BLaER1 treated with 17β-estradiol and CSF1 and Interleukin-3, amounts not matched to agents 10 nM and 100 nM (cell line): ENCODE measurements around the gene TP53BP1.

Source experiments
- H3K27ac ChIP-seq, 11 experiments: shearing (Covaris generic); formaldehyde crosslinking; 2 replicates each; pipeline ENCODE4 v1.8.1; 2022
- H3K27me3 ChIP-seq, 11 experiments: shearing (Covaris generic); formaldehyde crosslinking; 2 replicates each; pipeline ENCODE4 v1.8.1; 2022
- H3K36me3 ChIP-seq, 11 experiments: shearing (Covaris generic); formaldehyde crosslinking; 2 replicates each; pipeline ENCODE4 v1.8.1; 2022
- H3K4me1 ChIP-seq, 10 experiments: shearing (Covaris generic); formaldehyde crosslinking; 2 replicates each; pipeline ENCODE4 v1.8.1; 2022
- H3K4me2 ChIP-seq, 11 experiments: shearing (Covaris generic); formaldehyde crosslinking; 2 replicates each; pipeline ENCODE4 v1.8.1; 2022
- H3K4me3 ChIP-seq, 10 experiments: shearing (Covaris generic); formaldehyde crosslinking; 2 replicates each; pipeline ENCODE4 v1.8.1; 2022
- H3K9ac ChIP-seq, 11 experiments: shearing (Covaris generic); formaldehyde crosslinking; 2 replicates each; pipeline ENCODE4 v1.8.1; 2022
- H3K9me3 ChIP-seq, 11 experiments: shearing (Covaris generic); formaldehyde crosslinking; replicated peaks in 1 of 11; 2 replicates each; pipeline ENCODE4 v1.8.1; 2022
- H4K20me1 ChIP-seq, 11 experiments: shearing (Covaris generic); formaldehyde crosslinking; 2 replicates each; pipeline ENCODE4 v1.8.1; 2022
- Cebpa-rat ChIP-seq, 11 experiments: shearing (Covaris generic); IDR thresholded peaks; 2 replicates each; pipeline ENCODE4 v1.8.1; 2022

Gene TP53BP1

DNA sequence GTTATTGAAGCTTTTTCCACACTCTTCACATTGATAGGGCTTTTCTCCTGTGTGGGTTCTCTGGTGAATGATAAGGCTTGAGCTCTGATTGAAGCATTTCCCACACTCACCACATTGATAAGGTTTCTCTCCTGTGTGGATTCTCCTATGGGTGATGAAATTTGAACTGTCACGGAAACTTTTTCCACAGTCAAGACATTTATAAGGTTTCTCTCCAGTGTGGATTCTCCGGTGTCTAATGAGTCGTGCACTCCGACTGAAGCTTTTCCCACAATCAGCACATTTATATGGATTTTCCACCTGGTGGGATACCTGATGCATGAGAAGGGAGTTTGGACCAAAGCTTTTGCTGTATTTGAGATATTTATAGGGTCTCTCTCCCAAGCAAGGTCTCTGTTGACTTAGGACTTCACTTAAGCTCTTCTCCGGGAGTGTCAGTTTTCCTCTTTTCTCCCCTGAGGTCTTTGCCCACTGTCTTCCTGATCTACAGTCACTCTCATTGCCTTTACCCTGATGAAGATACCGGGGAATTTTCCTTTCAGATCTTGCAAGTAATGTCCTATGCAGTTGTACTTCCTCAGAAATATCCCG, 131.5 kb downstream of the TP53BP1 start:
- Histone ChIP-seq H3K4me3 (peak overlapping the region in 9 of 10 experiments; percentile 20 to 51 (median 35); a peak in 17 of 20 replicates), H3K36me3 (peaks cover 82 to 100% (median 98%) of the 10 kb centered on the region in 11 experiments)
- no peak for TF ChIP-seq Cebpa-rat (IDR thresholded peaks at IDR 0.05)

DNA sequence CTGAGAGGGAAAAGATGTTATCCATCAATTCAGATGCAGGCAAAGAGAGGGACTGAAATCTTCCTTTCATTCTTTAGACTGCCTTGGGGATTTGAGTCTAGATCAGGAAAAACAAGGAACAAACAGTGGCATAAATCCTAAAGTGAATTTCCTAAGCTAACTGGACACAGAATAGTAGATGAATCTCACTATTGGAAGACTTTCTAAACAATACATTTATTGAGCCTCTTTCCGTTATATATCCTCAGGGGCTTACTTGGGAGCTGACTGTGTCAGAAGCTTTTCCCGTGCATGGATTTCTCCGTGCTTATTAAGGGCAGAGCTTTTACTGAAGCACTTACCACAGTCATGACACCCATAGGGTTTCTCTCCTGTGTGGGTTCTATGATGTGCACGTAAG, 132.1 kb downstream of the TP53BP1 start:
- Histone ChIP-seq H4K20me1 (0 out of 22 replicates have a peak, but pooled peaks cover 0 to 5% (median 0%) of the 10 kb centered on the region in 11 experiments), H3K4me3 (peak overlapping the region in 9 of 10 experiments; percentile 20 to 51 (median 35); a peak in 18 of 20 replicates), H3K27me3 (no peaks in the 10 kb centered on the region), H3K36me3 (peaks cover 76 to 99% (median 93%) of the 10 kb centered on the region in 11 experiments), H3K4me1 (peaks cover 0 to 21% (median 0%) of the 10 kb centered on the region in 10 experiments; a peak in 3 of 20 replicates), H3K4me2 (no peak overlapping the region), H3K27ac (no peak overlapping the region), H3K9ac (no peak overlapping the region), H3K9me3 (peaks cover 84 to 96% (median 91%) of the 10 kb centered on the region in 11 experiments)
- no peak for TF ChIP-seq Cebpa-rat (IDR thresholded peaks at IDR 0.05)

More for the DNA sequence above, 131.5 kb downstream of the TP53BP1 start:
- H3K27me3 ChIP-seq = no peaks in the 10 kb centered on the region
- 0 out of 22 replicates have a peak, but pooled peaks cover 0 to 5% (median 0%) of the 10 kb centered on the region in 11 experiments for H4K20me1 ChIP-seq
- peaks cover 89 to 100% (median 97%) of the 10 kb centered on the region in 11 experiments for H3K9me3 ChIP-seq
- no peak overlapping the region for H3K4me2 ChIP-seq
- no peak overlapping the region for H3K27ac ChIP-seq
- H3K9ac ChIP-seq = no peak overlapping the region
- peaks cover 0 to 26% (median 0%) of the 10 kb centered on the region in 10 experiments; a peak in 3 of 20 replicates for H3K4me1 ChIP-seq
